ENCODE results near the gene CCL26.
"Not testable (repeated sequence)": the region's sequence is repeated elsewhere in the genome, so short reads cannot be mapped to it uniquely, and the experiment has no call there.

- not testable (repeated sequence) for TF ChIP-seq JUNB (IDR thresholded peaks at IDR 0.05; ENCODE audit: unreplicated experiment); CTCF (conservative IDR thresholded peaks at IDR 0.05; ENCODE audit: low read depth in 2 of 2); POLR2AphosphoS5 (IDR thresholded peaks at IDR 0.05; ENCODE audit: low read depth); EZH2 (IDR thresholded peaks at IDR 0.05; ENCODE audit: low read depth, unreplicated experiment); EZH2phosphoT487 (IDR thresholded peaks at IDR 0.05; ENCODE audit: unreplicated experiment)
Observed at GRCh38 chr7:75779516-75779915, 7.5 kb upstream of the CCL26 start.

Data from GM23338 (cell line).